Measurements from ENCODE around the gene ITPR2. TPM values are rescaled to one million over a fixed set of nuclear protein-coding genes. Genes with fewer than 3 reads are reported as not detected.

Gene ITPR2
- total and polyA plus RNA-seq, 2 experiments from 2014 or later = 5.0 to 9.1 TPM

GRCh38 chr12:26465419-26466097 lies 367.4 kb downstream of the ITPR2 start:
- H3K4me1 ChIP-seq (ENCODE audit: insufficient read depth) = no peaks in the 10 kb centered on the region
- no peak overlapping the region for H3K4me3 ChIP-seq
- no peaks in the 10 kb centered on the region for H3K9me2 ChIP-seq (ENCODE audit: insufficient read depth)
- no peak for TF ChIP-seq EZH2phosphoT487 (IDR thresholded peaks at IDR 0.05; ENCODE audit: insufficient read depth, low read depth)
- TF ChIP-seq EZH2 (IDR thresholded peaks at IDR 0.05; ENCODE audit: insufficient read depth, poor library complexity, severe bottlenecking) = no peak
- H3K9me3 ChIP-seq (ENCODE audit: low read depth) = no peaks in the 10 kb centered on the region
- no peak overlapping the region for H2AFZ ChIP-seq
- H3K4me2 ChIP-seq (ENCODE audit: unreplicated experiment) = no peak overlapping the region
- in situ Hi-C loops (cut with MboI) = no loop called here
- H3K27me3 ChIP-seq (replicated peaks; ENCODE audit: insufficient read depth) = no peaks in the 10 kb centered on the region
- H3K36me3 ChIP-seq (ENCODE audit: low read depth) = no peaks in the 10 kb centered on the region
- WGBS, 2 experiments (ENCODE audit: low coverage in 1 of 2, low lambda C conversion rate in 2 of 2, missing lambda C conversion rate in 2 of 2) = 85 to 95% methylated on average over 4 to 6 of the region's 6 CpGs
- H4K20me1 ChIP-seq (ENCODE audit: insufficient read depth) = no peaks in the 10 kb centered on the region
- H3K79me2 ChIP-seq (ENCODE audit: insufficient read depth) = no peaks in the 10 kb centered on the region
- H3K9ac ChIP-seq = no peak overlapping the region
- H3F3A ChIP-seq (ENCODE audit: insufficient read depth) = no peaks in the 10 kb centered on the region
- no peak overlapping the region for H3K27ac ChIP-seq
- DNase-seq = no peak

GRCh38 chr12:26461776-26462175 lies 371.2 kb downstream of the ITPR2 start:
- Histone ChIP-seq H4K20me1 (ENCODE audit: insufficient read depth) (no peaks in the 10 kb centered on the region), H3K4me2 (ENCODE audit: unreplicated experiment) (no peak overlapping the region), H2AFZ (no peak overlapping the region), H3K4me1 (ENCODE audit: insufficient read depth) (no peaks in the 10 kb centered on the region), H3K27me3 (replicated peaks; ENCODE audit: insufficient read depth) (no peaks in the 10 kb centered on the region), H3F3A (ENCODE audit: insufficient read depth) (no peaks in the 10 kb centered on the region), H3K4me3 (no peak overlapping the region), H3K9me3 (ENCODE audit: low read depth) (no peaks in the 10 kb centered on the region), H3K9me2 (ENCODE audit: insufficient read depth) (no peaks in the 10 kb centered on the region), H3K79me2 (ENCODE audit: insufficient read depth) (no peaks in the 10 kb centered on the region), H3K9ac (no peak overlapping the region), H3K27ac (no peak overlapping the region), H3K36me3 (ENCODE audit: low read depth) (no peaks in the 10 kb centered on the region)
- no peak for DNase-seq
- 96 to 97% methylated on average over 1 of the region's 1 CpG for WGBS, 2 experiments (ENCODE audit: low coverage in 1 of 2, low lambda C conversion rate in 2 of 2, missing lambda C conversion rate in 2 of 2)
- no peak for TF ChIP-seq EZH2phosphoT487 (IDR thresholded peaks at IDR 0.05; ENCODE audit: insufficient read depth, low read depth)
- in situ Hi-C loops (cut with MboI) = no loop called here

GRCh38 chr12:26460361-26460760 lies 372.6 kb downstream of the ITPR2 start:
- no peaks in the 10 kb centered on the region for H3K4me1 ChIP-seq (ENCODE audit: insufficient read depth)
- in situ Hi-C loops (cut with MboI) = no loop called here
- H3K79me2 ChIP-seq (ENCODE audit: insufficient read depth) = no peaks in the 10 kb centered on the region
- no peak overlapping the region for H3K27ac ChIP-seq
- H3K4me3 ChIP-seq = no peak overlapping the region
- H3K36me3 ChIP-seq (ENCODE audit: low read depth) = no peaks in the 10 kb centered on the region
- H2AFZ ChIP-seq = no peak overlapping the region
- DNase-seq = no peak
- no peak overlapping the region for H3K4me2 ChIP-seq (ENCODE audit: unreplicated experiment)
- TF ChIP-seq EZH2 (IDR thresholded peaks at IDR 0.05; ENCODE audit: insufficient read depth, poor library complexity, severe bottlenecking) (no peak), EZH2phosphoT487 (IDR thresholded peaks at IDR 0.05; ENCODE audit: insufficient read depth, low read depth) (no peak)
- no peaks in the 10 kb centered on the region for H3F3A ChIP-seq (ENCODE audit: insufficient read depth)
- H3K9me3 ChIP-seq (ENCODE audit: low read depth) = no peaks in the 10 kb centered on the region
- H3K9me2 ChIP-seq (ENCODE audit: insufficient read depth) = no peaks in the 10 kb centered on the region
- WGBS, 2 experiments (ENCODE audit: low coverage in 1 of 2, low lambda C conversion rate in 2 of 2, missing lambda C conversion rate in 2 of 2) = 93 to 94% methylated on average over 6 of the region's 6 CpGs
- no peaks in the 10 kb centered on the region for H4K20me1 ChIP-seq (ENCODE audit: insufficient read depth)
- no peaks in the 10 kb centered on the region for H3K27me3 ChIP-seq (replicated peaks; ENCODE audit: insufficient read depth)
- no peak overlapping the region for H3K9ac ChIP-seq

- H3K4me3 ChIP-seq = no peak overlapping the region
- H3K9ac ChIP-seq = no peak overlapping the region
- no peaks in the 10 kb centered on the region for H3K9me3 ChIP-seq (ENCODE audit: low read depth)
- no peaks in the 10 kb centered on the region for H3F3A ChIP-seq (ENCODE audit: insufficient read depth)
- no peak overlapping the region for H2AFZ ChIP-seq
- H3K9me2 ChIP-seq (ENCODE audit: insufficient read depth) = no peaks in the 10 kb centered on the region
- H3K27ac ChIP-seq = no peak overlapping the region
- no peaks in the 10 kb centered on the region for H3K36me3 ChIP-seq (ENCODE audit: low read depth)
- no peak for DNase-seq
- no peak for TF ChIP-seq EZH2 (IDR thresholded peaks at IDR 0.05; ENCODE audit: insufficient read depth, poor library complexity, severe bottlenecking)
- TF ChIP-seq EZH2phosphoT487 (IDR thresholded peaks at IDR 0.05; ENCODE audit: insufficient read depth, low read depth) = no peak
- no peaks in the 10 kb centered on the region for H3K4me1 ChIP-seq (ENCODE audit: insufficient read depth)
- in situ Hi-C loops (cut with MboI) = no loop called here
- H3K4me2 ChIP-seq (ENCODE audit: unreplicated experiment) = no peak overlapping the region
- no peaks in the 10 kb centered on the region for H3K79me2 ChIP-seq (ENCODE audit: insufficient read depth)
- no peaks in the 10 kb centered on the region for H3K27me3 ChIP-seq (replicated peaks; ENCODE audit: insufficient read depth)
- H4K20me1 ChIP-seq (ENCODE audit: insufficient read depth) = no peaks in the 10 kb centered on the region
- 52 to 56% methylated on average over 3 of the region's 3 CpGs for WGBS, 2 experiments (ENCODE audit: low coverage in 1 of 2, low lambda C conversion rate in 2 of 2, missing lambda C conversion rate in 2 of 2)
Observed at GRCh38 chr12:26455936-26456574, 376.9 kb downstream of the ITPR2 start.
